PC-9 (cell line): ENCODE measurements around the gene GSTP1. TPM values are rescaled to one million over a fixed set of nuclear protein-coding genes. Genes with fewer than 3 reads are reported as not detected.
"Not testable (repeated sequence)": the region's sequence is repeated elsewhere in the genome, so short reads cannot be mapped to it uniquely, and the experiment has no call there.

ENCODE experiments used
- BruUV-seq: library from RNA; stranded (reverse); fragments of 400-500 nt; replicated peaks from 2 replicates; lab custom pipeline; 2021; lab: Mats Ljungman, UMichigan
- CTCF ChIA-PET: fragments of 300-600 bp; sonication (Branson Sonifier 250); formaldehyde crosslinking; loops from one replicate; lab custom pipeline; 2022; ENCODE audit warnings: antibody characterized with exemption; lab: Charles Lee
- POLR2A ChIA-PET: fragments of 300-600 bp; sonication (Branson Sonifier 250); formaldehyde crosslinking; loops from one replicate; lab custom pipeline; 2022; ENCODE audit warnings: antibody characterized with exemption; ENCODE audit not compliant: unreplicated experiment; lab: Charles Lee
- DNase-seq, 2 experiments: peaks; one replicate each; pipeline versions ENCODE4 v3.0.0 to v3.0.0-alpha.2; 2015 to 2022; ENCODE audit warnings: mixed read lengths in 1 of 2
- H2AFZ ChIP-seq: fragments of 200-600 bp; sonication (generic); 2 replicates; pipeline ENCODE4 v1.8.1; 2017; ENCODE audit warnings: antibody characterized with exemption
- H3F3A ChIP-seq: fragments of 200-600 bp; sonication (generic); 2 replicates; pipeline ENCODE4 v1.8.1; 2017; ENCODE audit warnings: antibody characterized with exemption, mild to moderate bottlenecking, low read depth; ENCODE audit not compliant: insufficient read depth
- H3K27ac ChIP-seq: fragments of 200-600 bp; sonication (generic); 2 replicates; pipeline ENCODE4 v1.6.1; 2016; ENCODE audit warnings: mixed run types
- H3K27me3 ChIP-seq: fragments of 200-600 bp; sonication (generic); 2 replicates; pipeline ENCODE4 v1.6.1; 2016; ENCODE audit warnings: low read depth, mixed run types; ENCODE audit not compliant: insufficient read depth
- H3K36me3 ChIP-seq: fragments of 200-600 bp; sonication (generic); 2 replicates; pipeline ENCODE4 v1.6.1; 2016; ENCODE audit warnings: low read depth, mixed run types
- H3K4me1 ChIP-seq: fragments of 200-600 bp; sonication (generic); replicated peaks from 2 replicates; pipeline ENCODE4 v1.6.1; 2016; ENCODE audit warnings: mixed run types; ENCODE audit not compliant: insufficient read depth
- H3K4me2 ChIP-seq: fragments of 200-600 bp; sonication (generic); 2 replicates; pipeline ENCODE4 v1.6.1; 2017; ENCODE audit warnings: mixed run types
- H3K4me3 ChIP-seq: fragments of 200-600 bp; sonication (generic); 2 replicates; pipeline ENCODE4 v1.6.1; 2016; ENCODE audit warnings: mixed run types
- H3K79me2 ChIP-seq: fragments of 200-600 bp; sonication (generic); 2 replicates; pipeline ENCODE4 v1.6.1; 2017; ENCODE audit warnings: low read depth, mixed run types
- H3K9me2 ChIP-seq: fragments of 200-600 bp; sonication (generic); 2 replicates; pipeline ENCODE4 v1.8.1; 2017; ENCODE audit warnings: mild to moderate bottlenecking; ENCODE audit not compliant: insufficient read depth
- H3K9me3 ChIP-seq: fragments of 200-600 bp; sonication (generic); 2 replicates; pipeline ENCODE4 v1.8.1; 2016; ENCODE audit warnings: low read depth; ENCODE audit not compliant: insufficient read depth
- H4K20me1 ChIP-seq: fragments of 200-600 bp; sonication (generic); 2 replicates; pipeline ENCODE4 v1.8.1; 2017; ENCODE audit not compliant: insufficient read depth
- CTCF ChIP-seq: fragments of 200-600 bp; sonication (generic); conservative IDR thresholded peaks from 2 replicates; pipeline ENCODE4 v1.6.1; 2017; ENCODE audit warnings: mixed run types, antibody characterized with exemption, mild to moderate bottlenecking, moderate library complexity
- EZH2 ChIP-seq: fragments of 200-600 bp; sonication (generic); IDR thresholded peaks from 2 replicates; pipeline ENCODE4 v1.8.0; 2017; ENCODE audit warnings: antibody characterized with exemption, low read depth
- intact Hi-C: fragments of 100-400 bp; cut with micrococcal nuclease; formaldehyde crosslinking; loops from one replicate; pipeline ENCODE4 v1.10.0; 2022; ENCODE audit not compliant: unreplicated experiment
- total RNA-seq: library from RNA; stranded (reverse); gene quantifications from 2 replicates; pipeline ENCODE4 v1.2.3, GENCODE V29; 2021

The GSTP1 gene
- total RNA-seq, 1 experiment from 2014 or later, result 2,063 TPM

GRCh38 chr11:67593565-67593905 lies 9.9 kb downstream of the GSTP1 start:
- no peak for TF ChIP-seq EZH2
- TF ChIP-seq CTCF, result no peak
- no peaks in the 10 kb centered on the region for H3K79me2 ChIP-seq
- H3K36me3 ChIP-seq, result no peaks in the 10 kb centered on the region
- BruUV-seq, result no TSS peak
- H3K9me2 ChIP-seq, result no peaks in the 10 kb centered on the region
- no peak overlapping the region for H3K4me3 ChIP-seq
- no peak for DNase-seq
- peaks cover 5% of the 10 kb centered on the region; the same call in 1 of the 2 replicates for H4K20me1 ChIP-seq
- no peak overlapping the region for H3K27ac ChIP-seq
- CTCF ChIA-PET, result no interaction called here
- no peaks in the 10 kb centered on the region for H3K27me3 ChIP-seq
- no peaks in the 10 kb centered on the region for H3K9me3 ChIP-seq
- H2AFZ ChIP-seq, result no peak overlapping the region
- POLR2A ChIA-PET, result interaction anchor here (0.6 kb wide), 1 partner anchor 15 kb away, joined by 7 read pairs; no protein-coding TSS in a partner anchor
- no peak overlapping the region for H3K4me2 ChIP-seq
- intact Hi-C loops, result no loop called here
- no peaks in the 10 kb centered on the region for H3K4me1 ChIP-seq
- H3F3A ChIP-seq, result peaks cover 26% of the 10 kb centered on the region; the same call in 1 of the 2 replicates

GRCh38 chr11:67594480-67594879 lies 10.9 kb downstream of the GSTP1 start:
- no peaks in the 10 kb centered on the region for H3K4me1 ChIP-seq
- no peak for DNase-seq
- H3K79me2 ChIP-seq, result no peaks in the 10 kb centered on the region
- H3K9me2 ChIP-seq, result no peaks in the 10 kb centered on the region
- no TSS peak for BruUV-seq
- no peaks in the 10 kb centered on the region for H3K36me3 ChIP-seq
- no peaks in the 10 kb centered on the region for H3K27me3 ChIP-seq
- H3K4me2 ChIP-seq, result no peak overlapping the region
- TF ChIP-seq EZH2 (no peak), CTCF (no peak)
- ChIA-PET CTCF (no interaction called here), POLR2A (interaction anchor here (0.6 kb wide), 1 partner anchor 868 kb away, joined by 5 read pairs; no protein-coding TSS in a partner anchor)
- H3K4me3 ChIP-seq, result no peak overlapping the region
- H2AFZ ChIP-seq, result no peak overlapping the region
- H3F3A ChIP-seq, result peaks cover 18% of the 10 kb centered on the region; the same call in 1 of the 2 replicates
- no peak overlapping the region for H3K27ac ChIP-seq
- peaks cover 5% of the 10 kb centered on the region; the same call in 1 of the 2 replicates for H4K20me1 ChIP-seq
- intact Hi-C loops, result no loop called here
- H3K9me3 ChIP-seq, result no peaks in the 10 kb centered on the region

GRCh38 chr11:67596753-67597300 lies 13.2 kb downstream of the GSTP1 start:
- Histone ChIP-seq H4K20me1 (no peaks in the 10 kb centered on the region), H3K4me2 (no peak overlapping the region), H3K27ac (no peak overlapping the region), H3K27me3 (no peaks in the 10 kb centered on the region; the same call in 1 of the 2 replicates), H3K4me1 (no peaks in the 10 kb centered on the region), H3K79me2 (no peaks in the 10 kb centered on the region), H3K4me3 (no peak overlapping the region), H3K9me2 (no peaks in the 10 kb centered on the region), H3K36me3 (no peaks in the 10 kb centered on the region), H2AFZ (no peak overlapping the region), H3F3A (no peaks in the 10 kb centered on the region; the same call in 1 of the 2 replicates), H3K9me3 (no peaks in the 10 kb centered on the region; the same call in 1 of the 2 replicates)
- ChIA-PET CTCF (no interaction called here), POLR2A (no interaction called here)
- BruUV-seq, result no TSS peak
- intact Hi-C loops, result no loop called here
- TF ChIP-seq EZH2 (no peak), CTCF (no peak)
- no peak for DNase-seq

GRCh38 chr11:67597458-67597857 lies 13.8 kb downstream of the GSTP1 start:
- H3K27me3 ChIP-seq, DNase-seq, H3K4me2 ChIP-seq, H3K9me3 ChIP-seq, H3K27ac ChIP-seq, H3K79me2 ChIP-seq, BruUV-seq, H2AFZ ChIP-seq, H3K9me2 ChIP-seq, POLR2A ChIA-PET, intact Hi-C loops, H3K4me3 ChIP-seq, H3K36me3 ChIP-seq, H3K4me1 ChIP-seq, H3F3A ChIP-seq, CTCF ChIA-PET, H4K20me1 ChIP-seq: not testable (repeated sequence)

- H3K27me3 ChIP-seq, CTCF ChIA-PET, H3K4me2 ChIP-seq, H3K4me1 ChIP-seq, intact Hi-C loops, H3K36me3 ChIP-seq, H3K9me3 ChIP-seq, DNase-seq, H3F3A ChIP-seq, H3K9me2 ChIP-seq, H2AFZ ChIP-seq, POLR2A ChIA-PET, BruUV-seq, H3K27ac ChIP-seq, H4K20me1 ChIP-seq, H3K79me2 ChIP-seq, H3K4me3 ChIP-seq: not testable (repeated sequence)
These were observed 14.4 kb downstream of the GSTP1 start for GRCh38 chr11:67597963-67598362.
